Thoracic aorta (tissue), 2 donors: ENCODE measurements around the gene BASP1. TPM values are rescaled to one million over a fixed set of nuclear protein-coding genes. Genes with fewer than 3 reads are reported as not detected.
A peak's percentile ranks its signal among the peaks of the same experiment; 100 is the strongest.

Source experiments
- ATAC-seq: fragments of 150-250 bp; one replicate; pipeline ENCODE4 v1.8.0; 2017; ENCODE audit warnings: low read depth; ENCODE audit not compliant: insufficient number of reproducible peaks, low FRiP score
- DNase-seq: peaks from one replicate; pipeline ENCODE4 v3.0.0-alpha.2; 2020; ENCODE audit warnings: low spot score
- H3K27ac ChIP-seq, 2 donors: fragments of 200-600 bp; sonication (generic); 1 replicate in 1 of 2; 2 replicates in 1 of 2; pipeline ENCODE4 v1.5.1; 2016; ENCODE audit warnings: mild to moderate bottlenecking in 2 of 2, moderate library complexity in 2 of 2
- H3K27me3 ChIP-seq: fragments of 200-600 bp; sonication (generic); replicated peaks from 2 replicates; pipeline ENCODE4 v1.6.0; 2016; ENCODE audit warnings: mild to moderate bottlenecking; ENCODE audit not compliant: insufficient read depth
- H3K36me3 ChIP-seq: fragments of 200-600 bp; sonication (generic); one replicate; pipeline ENCODE4 v1.5.1; 2016
- H3K4me1 ChIP-seq, 2 donors: fragments of 200-600 bp; sonication (generic); 1 replicate in 1 of 2; 2 replicates in 1 of 2; pipeline versions ENCODE4 v1.5.1 to v1.6.0; 2016; ENCODE audit warnings: low read depth in 2 of 2, mild to moderate bottlenecking in 1 of 2; ENCODE audit not compliant: control insufficient read depth in 1 of 2
- H3K4me3 ChIP-seq: fragments of 200-600 bp; sonication (generic); 2 replicates; pipeline ENCODE4 v1.5.1; 2016; ENCODE audit warnings: mild to moderate bottlenecking
- H3K9me3 ChIP-seq: fragments of 200-600 bp; sonication (generic); 2 replicates; pipeline ENCODE4 v1.5.1; 2016
- CTCF ChIP-seq: fragments of 200-600 bp; sonication (generic); IDR thresholded peaks from one replicate; pipeline ENCODE4 v1.5.1; 2019; ENCODE audit warnings: antibody characterized with exemption
- total RNA-seq, 2 donors: library from RNA; depleted of rRNA; stranded (reverse); fragments of >200 nt; gene quantifications; one replicate each; pipeline versions ENCODE4 v1.1.0 to v1.2.3, GENCODE V29; 2016

Gene BASP1
- total RNA-seq, 2 donors from 2014 or later, result 37.1 to 48.8 TPM

GRCh38 chr5:17218353-17219005 is 1.0 kb downstream of the BASP1 start:
- Histone ChIP-seq H3K36me3 (no peaks in the 10 kb centered on the region), H3K9me3 (no peaks in the 10 kb centered on the region), H3K4me3 (peak overlapping the region; percentile 94), H3K4me1 (peaks cover 4 to 29% of the 10 kb centered on the region in 2 donors), H3K27me3 (no peaks in the 10 kb centered on the region), H3K27ac (peak overlapping the region; percentile 63 to 79)
- no peak for TF ChIP-seq CTCF
- ATAC-seq (no peak), DNase-seq (peak; percentile 19)

GRCh38 chr5:17219006-17219422 is 1.6 kb downstream of the BASP1 start:
- no peaks in the 10 kb centered on the region for H3K9me3 ChIP-seq
- DNase-seq, result no peak
- H3K27ac ChIP-seq, result peak overlapping the region in 1 of 2 donors; percentile 63
- ATAC-seq, result no peak
- no peaks in the 10 kb centered on the region for H3K27me3 ChIP-seq
- H3K4me3 ChIP-seq, result peak overlapping the region; percentile 94
- H3K4me1 ChIP-seq, result peaks cover 4 to 32% of the 10 kb centered on the region in 2 donors
- TF ChIP-seq CTCF, result no peak
- no peaks in the 10 kb centered on the region for H3K36me3 ChIP-seq

- DNase-seq, result no peak
- no peak overlapping the region for H3K27ac ChIP-seq
- no peaks in the 10 kb centered on the region for H3K27me3 ChIP-seq
- H3K36me3 ChIP-seq, result no peaks in the 10 kb centered on the region
- no peaks in the 10 kb centered on the region for H3K9me3 ChIP-seq
- ATAC-seq, result no peak
- H3K4me1 ChIP-seq, result peaks cover 4 to 33% of the 10 kb centered on the region in 2 donors
- H3K4me3 ChIP-seq, result peak overlapping the region; percentile 94
- no peak for TF ChIP-seq CTCF
These were observed 2.0 kb downstream of the BASP1 start for GRCh38 chr5:17219469-17219868.

- DNase-seq (no peak), ATAC-seq (no peak)
- Histone ChIP-seq H3K27me3 (no peaks in the 10 kb centered on the region), H3K4me3 (no peak overlapping the region), H3K27ac (no peak overlapping the region), H3K9me3 (no peaks in the 10 kb centered on the region), H3K36me3 (no peaks in the 10 kb centered on the region), H3K4me1 (peaks cover 4 to 37% of the 10 kb centered on the region in 2 donors)
- TF ChIP-seq CTCF, result no peak
These were observed 2.6 kb downstream of the BASP1 start for GRCh38 chr5:17219992-17220391.

- DNase-seq (no peak), ATAC-seq (no peak)
- H3K4me1 ChIP-seq, result peaks cover 4 to 37% of the 10 kb centered on the region in 2 donors
- no peaks in the 10 kb centered on the region for H3K27me3 ChIP-seq
- H3K27ac ChIP-seq, result no peak overlapping the region
- no peak for TF ChIP-seq CTCF
- H3K4me3 ChIP-seq, result no peak overlapping the region
- H3K36me3 ChIP-seq, result no peaks in the 10 kb centered on the region
- H3K9me3 ChIP-seq, result no peaks in the 10 kb centered on the region
These were observed 3.0 kb downstream of the BASP1 start for GRCh38 chr5:17220469-17220868.
